Measurements from ENCODE around the gene QSOX1. TPM values are rescaled to one million over a fixed set of nuclear protein-coding genes. Genes with fewer than 3 reads are reported as not detected.

The QSOX1 gene
- total RNA-seq, 1 experiment from 2014 or later = 135 TPM

- TF ChIP-seq SMAD4 (CRISPR knock-in tag; IDR thresholded peaks at IDR 0.05) = no peak
- no peak for TF ChIP-seq USF2 (CRISPR knock-in tag; IDR thresholded peaks at IDR 0.05)
- TF ChIP-seq ZNF121 (CRISPR knock-in tag; IDR thresholded peaks at IDR 0.05) = no peak
- TF ChIP-seq, protein P1, sequence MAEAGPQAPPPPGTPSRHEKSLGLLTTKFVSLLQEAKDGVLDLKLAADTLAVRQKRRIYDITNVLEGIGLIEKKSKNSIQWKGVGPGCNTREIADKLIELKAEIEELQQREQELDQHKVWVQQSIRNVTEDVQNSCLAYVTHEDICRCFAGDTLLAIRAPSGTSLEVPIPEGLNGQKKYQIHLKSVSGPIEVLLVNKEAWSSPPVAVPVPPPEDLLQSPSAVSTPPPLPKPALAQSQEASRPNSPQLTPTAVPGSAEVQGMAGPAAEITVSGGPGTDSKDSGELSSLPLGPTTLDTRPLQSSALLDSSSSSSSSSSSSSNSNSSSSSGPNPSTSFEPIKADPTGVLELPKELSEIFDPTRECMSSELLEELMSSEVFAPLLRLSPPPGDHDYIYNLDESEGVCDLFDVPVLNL (CRISPR knock-in tag; IDR thresholded peaks at IDR 0.05; ENCODE audit: borderline replicate concordance, low read depth) = no peak
- no peak for TF ChIP-seq NR3C1 (CRISPR knock-in tag; conservative IDR thresholded peaks at IDR 0.05; ENCODE audit: low read depth)
- no peak for TF ChIP-seq SP1 (CRISPR knock-in tag; conservative IDR thresholded peaks at IDR 0.05)
- TF ChIP-seq ESRRA (CRISPR knock-in tag; IDR thresholded peaks at IDR 0.05; ENCODE audit: borderline replicate concordance) = no peak
- TF ChIP-seq IRF2 (CRISPR knock-in tag; IDR thresholded peaks at IDR 0.05; ENCODE audit: borderline replicate concordance, low read depth) = no peak
- TF ChIP-seq ETV6 (CRISPR knock-in tag; IDR thresholded peaks at IDR 0.05) = no peak
- TF ChIP-seq MYBL2 (CRISPR knock-in tag; IDR thresholded peaks at IDR 0.05) = no peak
- no peak for TF ChIP-seq CREB1 (CRISPR knock-in tag; IDR thresholded peaks at IDR 0.05)
Observed at GRCh38 chr1:180197231-180197630, 42.6 kb downstream of the QSOX1 start (continued).

DNA sequence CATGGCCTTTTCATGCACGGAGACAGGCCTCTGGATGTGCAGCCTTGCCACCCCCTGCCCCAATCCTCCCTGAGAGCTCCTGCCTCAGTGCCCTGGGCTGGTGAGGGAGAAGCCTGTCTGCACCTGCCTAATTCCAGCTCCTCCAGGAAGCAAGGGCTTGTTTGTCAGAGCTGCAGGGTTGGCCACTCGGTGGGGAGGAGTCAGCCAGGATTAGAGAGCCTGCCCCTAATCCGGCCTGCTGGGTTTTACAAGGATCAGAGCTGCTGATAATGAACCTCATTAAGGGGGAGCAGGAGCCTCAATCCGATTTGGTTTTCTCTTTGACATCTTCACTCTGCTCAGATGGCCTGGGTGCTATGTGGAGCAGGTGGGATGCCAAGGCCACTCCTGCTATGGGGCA lies 43.5 kb downstream of the QSOX1 start:
- H3K4me3 Mint-ChIP-seq = no peak overlapping the region
- peaks cover 9% of the 10 kb centered on the region for H3K36me3 Mint-ChIP-seq
- H3K27ac Mint-ChIP-seq = no peak overlapping the region
- peaks cover 3% of the 10 kb centered on the region; the same call in 1 of the 2 replicates for H3K4me1 Mint-ChIP-seq
- no peaks in the 10 kb centered on the region for H3K27me3 Mint-ChIP-seq (ENCODE audit: low read depth)
- no peaks in the 10 kb centered on the region for H3K9me3 Mint-ChIP-seq
- ChIA-PET POLR2A (interaction anchor here (0.9 kb wide), 1 partner anchor 12 kb away, joined by 3 read pairs; no protein-coding TSS in a partner anchor), CTCF (interaction anchor here (1.0 to 3.7 kb wide), 7 partner anchors 10 to 388 kb away, joined by 3 to 23 read pairs (median 6); partner anchors contain the start of gene LHX4)
- no peak for TF ChIP-seq ETV6 (CRISPR knock-in tag; IDR thresholded peaks at IDR 0.05)
- TF ChIP-seq SOX15 (CRISPR knock-in tag; IDR thresholded peaks at IDR 0.05) = no peak
- no peak for TF ChIP-seq GTF2I (CRISPR knock-in tag; conservative IDR thresholded peaks at IDR 0.05)
- no peak for TF ChIP-seq ZSCAN18 (CRISPR knock-in tag; IDR thresholded peaks at IDR 0.05)
- TF ChIP-seq JUN (CRISPR knock-in tag; IDR thresholded peaks at IDR 0.05) = no peak
- no peak for TF ChIP-seq ZBTB43 (CRISPR knock-in tag; IDR thresholded peaks at IDR 0.05)
- TF ChIP-seq PRRX2 (CRISPR knock-in tag; IDR thresholded peaks at IDR 0.05) = no peak
- no peak for TF ChIP-seq CREB1 (CRISPR knock-in tag; IDR thresholded peaks at IDR 0.05)
- no peak for DNase-seq (ENCODE audit: low spot score)
- ATAC-seq = peak; percentile 43

DNA sequence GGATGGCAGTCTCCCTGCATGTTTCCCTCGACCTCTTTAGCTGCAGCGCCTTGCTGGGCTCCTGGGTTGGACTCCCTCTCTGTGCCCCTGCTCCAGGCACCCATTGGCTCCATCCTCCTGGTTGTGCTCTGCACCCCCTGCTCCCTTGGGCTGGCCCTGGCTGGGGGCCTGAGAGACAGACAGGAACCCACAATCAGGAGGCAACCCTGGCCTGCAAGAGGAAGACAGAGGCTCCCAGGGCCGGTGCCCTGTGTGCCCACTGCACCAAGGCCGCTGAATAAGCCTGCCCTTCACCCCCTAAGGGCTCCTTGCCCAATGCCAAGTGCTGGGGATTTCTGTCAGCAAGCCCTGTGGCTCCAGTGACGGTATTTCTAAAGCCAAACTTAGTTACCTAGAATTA lies 43.9 kb downstream of the QSOX1 start:
- CTCF ChIA-PET = interaction anchor here (1.0 to 3.7 kb wide), 10 partner anchors 11 to 389 kb away, joined by 3 to 23 read pairs (median 4); partner anchors contain the start of gene LHX4
- no peak for ATAC-seq
- TF ChIP-seq CDX4 (CRISPR knock-in tag; IDR thresholded peaks at IDR 0.05; ENCODE audit: borderline replicate concordance) (no peak), SOX15 (CRISPR knock-in tag; IDR thresholded peaks at IDR 0.05) (no peak), FOXK1 (CRISPR knock-in tag; IDR thresholded peaks at IDR 0.05) (no peak), SMAD3 (CRISPR knock-in tag; IDR thresholded peaks at IDR 0.05; ENCODE audit: borderline replicate concordance) (no peak), PRRX2 (CRISPR knock-in tag; IDR thresholded peaks at IDR 0.05) (no peak), MLX (CRISPR knock-in tag; IDR thresholded peaks at IDR 0.05) (no peak), IRF2 (CRISPR knock-in tag; IDR thresholded peaks at IDR 0.05; ENCODE audit: borderline replicate concordance, low read depth) (no peak), ZBTB21 (CRISPR knock-in tag; IDR thresholded peaks at IDR 0.05; ENCODE audit: borderline replicate concordance) (no peak), EMX1 (CRISPR knock-in tag; IDR thresholded peaks at IDR 0.05) (no peak), ZNF263 (CRISPR knock-in tag; IDR thresholded peaks at IDR 0.05; ENCODE audit: low read depth) (no peak), NR1H2 (CRISPR knock-in tag; IDR thresholded peaks at IDR 0.05) (no peak), TP53 (CRISPR knock-in tag; IDR thresholded peaks at IDR 0.05) (no peak), ZNF671 (CRISPR knock-in tag; IDR thresholded peaks at IDR 0.05) (no peak)
- TF ChIP-seq, protein P2, sequence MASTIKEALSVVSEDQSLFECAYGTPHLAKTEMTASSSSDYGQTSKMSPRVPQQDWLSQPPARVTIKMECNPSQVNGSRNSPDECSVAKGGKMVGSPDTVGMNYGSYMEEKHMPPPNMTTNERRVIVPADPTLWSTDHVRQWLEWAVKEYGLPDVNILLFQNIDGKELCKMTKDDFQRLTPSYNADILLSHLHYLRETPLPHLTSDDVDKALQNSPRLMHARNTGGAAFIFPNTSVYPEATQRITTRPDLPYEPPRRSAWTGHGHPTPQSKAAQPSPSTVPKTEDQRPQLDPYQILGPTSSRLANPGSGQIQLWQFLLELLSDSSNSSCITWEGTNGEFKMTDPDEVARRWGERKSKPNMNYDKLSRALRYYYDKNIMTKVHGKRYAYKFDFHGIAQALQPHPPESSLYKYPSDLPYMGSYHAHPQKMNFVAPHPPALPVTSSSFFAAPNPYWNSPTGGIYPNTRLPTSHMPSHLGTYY (CRISPR knock-in tag; IDR thresholded peaks at IDR 0.05) = no peak

More for the DNA sequence above, 43.9 kb downstream of the QSOX1 start:
- no peaks in the 10 kb centered on the region for H3K9me3 Mint-ChIP-seq
- peaks cover 9% of the 10 kb centered on the region for H3K36me3 Mint-ChIP-seq
- no peak overlapping the region for H3K4me3 Mint-ChIP-seq
- DNase-seq (ENCODE audit: low spot score) = no peak
- POLR2A ChIA-PET = interaction anchor here (0.9 kb wide), 1 partner anchor 12 kb away, joined by 3 read pairs; no protein-coding TSS in a partner anchor
- no peak overlapping the region for H3K27ac Mint-ChIP-seq
- H3K4me1 Mint-ChIP-seq = peaks cover 3% of the 10 kb centered on the region; the same call in 1 of the 2 replicates
- H3K27me3 Mint-ChIP-seq (ENCODE audit: low read depth) = no peaks in the 10 kb centered on the region

All from WTC11 (cell line).